MM.1S (cell line): ENCODE data around the gene DCAF11.

ENCODE experiments used
- DNase-seq: peaks from one replicate; pipeline ENCODE4 v3.0.0-alpha.2; 2015
- H2AFZ ChIP-seq: fragments of 300-600 bp; sonication (generic); 2 replicates; pipeline ENCODE4 v1.6.0; 2016; ENCODE audit warnings: antibody characterized with exemption, low read length
- H3F3A ChIP-seq: fragments of 300-600 bp; sonication (generic); 2 replicates; pipeline ENCODE4 v1.6.1; 2016; ENCODE audit warnings: mild to moderate bottlenecking, antibody characterized with exemption, low read length, moderate library complexity, mixed read lengths; ENCODE audit not compliant: insufficient read depth
- H3K27ac ChIP-seq: fragments of 300-600 bp; sonication (generic); 2 replicates; pipeline ENCODE4 v1.5.1; 2016; ENCODE audit warnings: mild to moderate bottlenecking, low read length
- H3K27me3 ChIP-seq: fragments of 300-600 bp; sonication (generic); replicated peaks from 2 replicates; pipeline ENCODE4 v1.6.0; 2016; ENCODE audit warnings: low read length; ENCODE audit not compliant: insufficient read depth
- H3K36me3 ChIP-seq: fragments of 300-600 bp; sonication (generic); replicated peaks from 2 replicates; pipeline ENCODE4 v1.6.1; 2016; ENCODE audit warnings: mild to moderate bottlenecking, low read length, mixed read lengths; ENCODE audit not compliant: insufficient read depth
- H3K4me1 ChIP-seq: fragments of 300-600 bp; sonication (generic); 2 replicates; pipeline ENCODE4 v1.6.1; 2016; ENCODE audit warnings: low read length, mixed read lengths
- H3K4me2 ChIP-seq: fragments of 300-600 bp; sonication (generic); 2 replicates; pipeline ENCODE4 v1.6.0; 2016; ENCODE audit warnings: low read depth, low read length
- H3K4me3 ChIP-seq: fragments of 300-600 bp; sonication (generic); 2 replicates; pipeline ENCODE4 v1.5.1; 2016; ENCODE audit warnings: low read length, mixed read lengths
- H3K79me2 ChIP-seq: fragments of 300-600 bp; sonication (generic); 2 replicates; pipeline ENCODE4 v1.6.1; 2016; ENCODE audit warnings: mixed run types, low read length, mixed read lengths
- H3K9ac ChIP-seq: fragments of 300-600 bp; sonication (generic); 2 replicates; pipeline ENCODE4 v1.6.1; 2016; ENCODE audit warnings: low read length, mixed read lengths
- H3K9me2 ChIP-seq: fragments of 300-600 bp; sonication (generic); replicated peaks from 2 replicates; pipeline ENCODE4 v1.6.1; 2016; ENCODE audit warnings: mild to moderate bottlenecking, low read length, mixed read lengths; ENCODE audit not compliant: insufficient read depth
- H3K9me3 ChIP-seq: fragments of 300-600 bp; sonication (generic); replicated peaks from 2 replicates; pipeline ENCODE4 v1.6.1; 2016; ENCODE audit warnings: mild to moderate bottlenecking, low read length, mixed read lengths; ENCODE audit not compliant: insufficient read depth
- H4K20me1 ChIP-seq: fragments of 300-600 bp; sonication (generic); 2 replicates; pipeline ENCODE4 v1.6.1; 2016; ENCODE audit warnings: mild to moderate bottlenecking, low read length, moderate library complexity, mixed read lengths; ENCODE audit not compliant: insufficient read depth
- EZH2 ChIP-seq: fragments of 300-600 bp; sonication (generic); optimal IDR thresholded peaks from 2 replicates; pipeline ENCODE3; 2017; ENCODE audit warnings: low read depth, mild to moderate bottlenecking, antibody characterized with exemption, low read length, mixed read lengths
- EZH2phosphoT487 ChIP-seq: fragments of 300-600 bp; sonication (generic); IDR thresholded peaks from 2 replicates; pipeline ENCODE4 v1.6.1; 2018; ENCODE audit warnings: antibody characterized with exemption, low read length
- TF ChIP-seq, protein P1 (sequence below): fragments of 300-600 bp; sonication (generic); IDR thresholded peaks from 2 replicates; pipeline ENCODE4 v1.5.1; 2016; ENCODE audit warnings: antibody characterized with exemption, low read length, mixed read lengths

The DCAF11 gene

DNA sequence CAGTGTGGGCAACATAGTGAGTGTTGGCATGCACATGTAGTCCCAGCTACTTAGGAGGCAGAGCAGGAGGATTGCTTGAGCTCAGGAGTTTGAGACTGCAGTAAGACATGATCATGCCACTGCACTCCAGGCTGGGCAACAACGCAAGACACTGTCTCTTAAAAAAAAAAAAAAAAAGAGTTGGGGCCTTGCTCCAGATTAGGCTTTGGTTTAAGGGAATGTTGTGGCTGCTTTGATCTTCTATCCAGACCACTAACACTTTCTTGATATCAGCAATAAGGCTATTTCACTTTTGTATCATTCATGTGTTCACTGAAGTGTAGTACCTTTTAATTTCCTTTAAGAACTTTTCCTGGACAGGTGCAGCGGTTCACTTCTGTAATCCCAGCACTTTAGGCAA is 13.1 kb downstream of the DCAF11 start:
- Histone ChIP-seq H3K4me2 (no peak overlapping the region), H3K79me2 (no peaks in the 10 kb centered on the region), H3K36me3 (no peaks in the 10 kb centered on the region), H2AFZ (no peak overlapping the region), H3K4me1 (no peaks in the 10 kb centered on the region), H4K20me1 (no peaks in the 10 kb centered on the region), H3K9ac (no peak overlapping the region), H3K9me3 (no peaks in the 10 kb centered on the region), H3K9me2 (no peaks in the 10 kb centered on the region), H3K4me3 (no peak overlapping the region), H3K27ac (no peak overlapping the region), H3F3A (no peaks in the 10 kb centered on the region), H3K27me3 (no peaks in the 10 kb centered on the region)
- no peak for TF ChIP-seq EZH2
- TF ChIP-seq, protein P1, sequence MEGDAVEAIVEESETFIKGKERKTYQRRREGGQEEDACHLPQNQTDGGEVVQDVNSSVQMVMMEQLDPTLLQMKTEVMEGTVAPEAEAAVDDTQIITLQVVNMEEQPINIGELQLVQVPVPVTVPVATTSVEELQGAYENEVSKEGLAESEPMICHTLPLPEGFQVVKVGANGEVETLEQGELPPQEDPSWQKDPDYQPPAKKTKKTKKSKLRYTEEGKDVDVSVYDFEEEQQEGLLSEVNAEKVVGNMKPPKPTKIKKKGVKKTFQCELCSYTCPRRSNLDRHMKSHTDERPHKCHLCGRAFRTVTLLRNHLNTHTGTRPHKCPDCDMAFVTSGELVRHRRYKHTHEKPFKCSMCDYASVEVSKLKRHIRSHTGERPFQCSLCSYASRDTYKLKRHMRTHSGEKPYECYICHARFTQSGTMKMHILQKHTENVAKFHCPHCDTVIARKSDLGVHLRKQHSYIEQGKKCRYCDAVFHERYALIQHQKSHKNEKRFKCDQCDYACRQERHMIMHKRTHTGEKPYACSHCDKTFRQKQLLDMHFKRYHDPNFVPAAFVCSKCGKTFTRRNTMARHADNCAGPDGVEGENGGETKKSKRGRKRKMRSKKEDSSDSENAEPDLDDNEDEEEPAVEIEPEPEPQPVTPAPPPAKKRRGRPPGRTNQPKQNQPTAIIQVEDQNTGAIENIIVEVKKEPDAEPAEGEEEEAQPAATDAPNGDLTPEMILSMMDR = no peak
- TF ChIP-seq EZH2phosphoT487 = no peak
- no peak for DNase-seq

DNA sequence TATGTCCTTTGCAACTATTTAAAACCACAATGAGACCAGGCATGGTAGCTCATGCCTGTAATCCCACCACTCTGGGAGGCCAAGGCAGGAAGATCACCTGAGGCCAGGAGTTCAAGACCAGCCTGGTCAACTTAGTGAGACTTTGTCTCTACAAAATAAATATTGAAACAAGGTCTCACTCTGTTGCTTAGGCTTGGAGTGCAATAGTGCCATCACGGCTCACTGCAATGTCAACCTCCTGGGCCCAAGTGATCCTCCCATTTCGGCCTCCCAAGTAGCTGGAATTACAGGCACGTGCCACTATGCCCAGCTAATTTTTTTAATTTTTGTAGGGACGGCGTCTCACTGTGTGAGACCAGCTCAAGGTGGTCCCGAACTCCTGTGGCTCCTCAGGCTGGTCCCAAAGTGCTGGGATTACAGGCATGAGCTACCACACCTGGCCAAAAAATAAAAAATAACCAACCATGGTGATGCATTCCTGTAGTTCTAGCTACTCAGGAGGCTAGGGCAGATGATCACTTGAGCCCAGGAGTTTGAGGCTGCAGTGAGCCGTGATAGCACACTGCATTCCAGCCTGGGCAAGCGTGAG is 14.9 kb downstream of the DCAF11 start:
- Histone ChIP-seq H3K9me3 (no peaks in the 10 kb centered on the region), H3K36me3 (no peaks in the 10 kb centered on the region), H3F3A (no peaks in the 10 kb centered on the region), H3K4me1 (no peaks in the 10 kb centered on the region), H4K20me1 (no peaks in the 10 kb centered on the region), H2AFZ (no peak overlapping the region), H3K27me3 (no peaks in the 10 kb centered on the region), H3K9ac (no peak overlapping the region), H3K9me2 (no peaks in the 10 kb centered on the region), H3K4me3 (no peak overlapping the region), H3K79me2 (no peaks in the 10 kb centered on the region), H3K4me2 (no peak overlapping the region), H3K27ac (no peak overlapping the region)
- DNase-seq = no peak
- TF ChIP-seq, protein P1 = no peak
- TF ChIP-seq EZH2phosphoT487 = no peak
- no peak for TF ChIP-seq EZH2

GRCh38 chr14:24130380-24130716 is 15.8 kb downstream of the DCAF11 start, which contains the start of gene FITM1:
Gene FITM1 (plus strand): TSS chr14:24130659. CDS start chr14:24131564, 905 bp downstream.
- Histone ChIP-seq H3K9ac (no peak within 1 kb of the TSS), H2AFZ (no peak within 1 kb of the TSS), H4K20me1 (no peaks in the 10 kb centered on the region), H3K27ac (no peak within 1 kb of the TSS), H3K79me2 (no peaks in the 10 kb centered on the region), H3K4me2 (no peak within 1 kb of the TSS), H3K4me1 (no peaks in the 10 kb centered on the region), H3K27me3 (no peaks in the 10 kb centered on the region), H3K4me3 (no peak within 1 kb of the TSS), H3K9me2 (no peaks in the 10 kb centered on the region), H3F3A (no peaks in the 10 kb centered on the region), H3K9me3 (no peaks in the 10 kb centered on the region), H3K36me3 (no peaks in the 10 kb centered on the region)
- TF ChIP-seq, protein P1 = no peak
- DNase-seq = no peak
